GM19035 (cell line): ENCODE measurements around the gene VIPR1.
A peak's percentile ranks its signal among the peaks of the same experiment; 100 is the strongest.

Source experiments
- ATAC-seq: cut with Tn5 transposase; IDR thresholded peaks from one replicate; pipeline ENCODE4 v1.9.1; 2021; ENCODE audit not compliant: unreplicated experiment

The VIPR1 gene, protein sequence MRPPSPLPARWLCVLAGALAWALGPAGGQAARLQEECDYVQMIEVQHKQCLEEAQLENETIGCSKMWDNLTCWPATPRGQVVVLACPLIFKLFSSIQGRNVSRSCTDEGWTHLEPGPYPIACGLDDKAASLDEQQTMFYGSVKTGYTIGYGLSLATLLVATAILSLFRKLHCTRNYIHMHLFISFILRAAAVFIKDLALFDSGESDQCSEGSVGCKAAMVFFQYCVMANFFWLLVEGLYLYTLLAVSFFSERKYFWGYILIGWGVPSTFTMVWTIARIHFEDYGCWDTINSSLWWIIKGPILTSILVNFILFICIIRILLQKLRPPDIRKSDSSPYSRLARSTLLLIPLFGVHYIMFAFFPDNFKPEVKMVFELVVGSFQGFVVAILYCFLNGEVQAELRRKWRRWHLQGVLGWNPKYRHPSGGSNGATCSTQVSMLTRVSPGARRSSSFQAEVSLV

DNA sequence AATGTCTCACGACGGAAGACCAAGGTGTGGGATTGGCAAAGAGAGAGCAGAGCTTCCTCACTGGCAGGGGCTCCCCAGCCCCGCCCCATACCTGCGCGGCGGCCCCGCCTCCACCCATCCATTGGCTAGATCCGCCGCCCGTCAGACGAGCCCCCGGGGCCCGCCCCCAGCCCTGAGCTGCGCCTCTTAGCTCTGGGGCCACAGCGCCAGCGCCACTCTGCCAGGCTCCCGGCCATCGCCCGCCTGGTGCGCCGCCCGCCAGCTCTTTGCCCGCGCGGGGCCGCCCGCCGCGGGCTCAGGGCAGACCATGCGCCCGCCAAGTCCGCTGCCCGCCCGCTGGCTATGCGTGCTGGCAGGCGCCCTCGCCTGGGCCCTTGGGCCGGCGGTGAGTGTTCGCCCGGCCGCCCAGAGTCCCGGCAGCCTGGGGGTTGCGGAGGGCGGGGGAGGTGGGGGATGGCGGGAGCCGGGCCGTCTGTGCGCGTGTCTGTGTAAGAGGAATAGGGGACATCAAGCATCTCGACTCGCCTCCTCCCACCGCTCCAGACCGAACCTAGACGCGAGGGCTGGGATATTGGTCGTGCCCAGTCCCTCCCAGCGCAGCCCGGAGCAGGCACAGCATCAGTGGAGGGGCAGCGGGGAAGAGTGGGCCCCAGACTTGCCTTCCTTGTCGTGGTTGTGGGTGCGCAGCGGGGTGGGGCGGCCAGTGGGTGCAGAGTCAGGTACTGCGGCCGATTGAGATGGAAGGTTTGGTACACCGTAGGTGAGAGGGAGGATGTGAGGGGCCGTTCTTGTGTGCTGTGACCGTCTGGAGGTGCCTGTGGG, at the start of gene VIPR1:
TSS of gene VIPR1 (plus strand) at position 215 of the 822 bp plus-strand sequence. CDS start at position 308, 93 bp downstream.
- ATAC-seq, result peak; percentile 98

DNA sequence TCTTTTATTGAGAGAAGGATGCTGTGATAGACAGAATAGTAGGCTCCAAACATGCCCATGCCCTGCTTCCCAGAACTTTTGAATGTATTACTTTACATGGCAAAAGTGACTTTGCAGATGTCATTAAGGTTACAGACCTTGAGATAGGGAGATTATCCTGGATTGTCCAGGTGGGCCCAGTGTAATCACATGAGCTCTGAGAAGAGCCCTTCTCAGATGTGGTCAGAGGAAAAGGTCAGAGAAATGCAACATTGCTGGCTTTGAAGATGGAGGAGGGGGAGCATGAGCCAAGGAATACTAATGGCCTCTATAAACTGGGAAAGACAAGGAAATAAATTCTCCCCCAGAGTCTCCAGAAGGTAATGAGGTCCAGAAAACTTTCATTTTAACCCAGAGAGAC, 46.2 kb upstream of the VIPR1 start:
- ATAC-seq, result no peak

DNA sequence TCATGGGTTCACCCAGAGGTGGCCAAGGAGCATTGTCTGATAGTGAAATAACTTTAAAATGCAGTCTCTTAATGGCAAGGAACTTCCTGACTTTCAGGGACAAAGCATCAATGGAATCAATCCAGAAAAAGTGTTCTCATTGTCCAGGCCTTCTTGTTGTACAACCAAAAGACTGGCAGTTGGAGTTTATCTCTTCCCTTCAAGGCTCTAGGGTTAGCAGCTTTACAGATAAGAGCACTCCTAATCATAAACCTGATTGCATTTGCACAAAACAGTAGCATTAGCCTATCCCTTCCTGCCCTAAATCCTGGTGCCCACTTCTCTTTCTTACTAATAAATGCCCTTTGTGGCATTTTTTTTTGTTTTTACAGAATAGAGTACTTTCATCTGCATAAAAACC, 43.3 kb upstream of the VIPR1 start:
- ATAC-seq, result no peak

GRCh38 chr3:42461762-42462161, 40.7 kb upstream of the VIPR1 start:
- no peak for ATAC-seq

- ATAC-seq, result no peak
Observed at GRCh38 chr3:42463093-42463492, 39.4 kb upstream of the VIPR1 start.

DNA sequence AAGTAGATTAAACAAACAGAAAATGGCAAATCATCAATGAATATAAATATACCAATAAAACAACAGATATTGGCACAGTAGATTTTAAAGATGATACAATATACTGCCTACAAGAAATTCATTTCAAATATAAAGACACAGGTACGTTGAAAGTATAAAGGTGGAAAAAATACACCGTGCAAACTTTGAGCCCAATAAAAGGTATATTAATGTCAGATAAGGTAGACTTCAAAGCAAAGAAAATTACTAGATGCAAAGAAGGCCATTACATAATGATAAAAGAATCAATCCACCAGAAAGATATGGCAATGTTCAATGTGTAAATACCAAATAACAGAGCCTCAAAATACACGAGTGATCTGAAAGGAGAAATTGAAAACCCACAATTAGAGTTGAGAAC, 34.3 kb upstream of the VIPR1 start:
- ATAC-seq, result no peak

GRCh38 chr3:42472555-42472954, 29.9 kb upstream of the VIPR1 start:
- ATAC-seq, result no peak

GRCh38 chr3:42473083-42473932, 29.1 kb upstream of the VIPR1 start:
- ATAC-seq, result no peak

DNA sequence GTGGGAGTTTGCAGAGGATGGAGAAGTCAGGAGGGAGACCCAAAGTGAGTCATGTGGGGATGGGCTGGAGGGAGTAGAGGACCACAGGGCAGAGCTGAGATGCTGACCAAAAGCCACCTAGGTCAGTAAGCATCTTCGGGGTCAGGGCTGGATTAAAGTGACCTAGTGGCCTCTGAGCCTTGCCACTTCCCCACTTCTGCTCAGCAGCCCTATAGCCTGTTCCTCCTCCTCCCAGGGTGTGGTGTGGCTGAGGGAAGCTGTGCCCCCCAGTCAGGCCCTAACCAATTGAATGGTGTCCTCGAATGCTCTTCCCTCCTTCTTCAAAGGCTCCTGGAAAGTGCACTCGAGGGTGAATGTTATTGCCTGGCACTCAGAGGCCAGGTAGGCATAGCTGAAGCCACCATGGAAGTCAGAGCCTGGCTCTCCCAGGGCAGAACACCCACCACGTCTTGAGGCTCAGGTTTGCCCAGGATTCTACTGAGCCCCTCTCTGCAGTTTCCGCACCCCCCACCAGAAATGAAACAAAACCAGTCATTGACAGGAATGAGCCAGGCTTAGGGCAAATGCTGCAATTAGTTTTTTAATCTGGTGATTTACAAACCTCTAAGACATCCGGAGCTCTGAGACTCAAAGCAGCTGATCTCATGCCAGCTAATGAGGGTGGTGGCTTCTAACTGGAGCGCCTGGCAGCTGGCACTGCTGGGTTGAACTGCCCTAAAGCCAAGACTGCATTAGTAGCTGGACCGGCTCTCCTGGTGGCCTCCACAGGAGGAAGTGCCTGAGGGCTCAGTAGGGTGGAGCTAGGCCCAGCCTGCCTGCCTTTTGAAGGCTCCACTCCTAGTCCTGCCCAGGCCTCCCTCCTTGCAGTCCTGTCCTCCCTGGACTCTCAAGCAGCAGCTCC, 26.0 kb upstream of the VIPR1 start:
- no peak for ATAC-seq

DNA sequence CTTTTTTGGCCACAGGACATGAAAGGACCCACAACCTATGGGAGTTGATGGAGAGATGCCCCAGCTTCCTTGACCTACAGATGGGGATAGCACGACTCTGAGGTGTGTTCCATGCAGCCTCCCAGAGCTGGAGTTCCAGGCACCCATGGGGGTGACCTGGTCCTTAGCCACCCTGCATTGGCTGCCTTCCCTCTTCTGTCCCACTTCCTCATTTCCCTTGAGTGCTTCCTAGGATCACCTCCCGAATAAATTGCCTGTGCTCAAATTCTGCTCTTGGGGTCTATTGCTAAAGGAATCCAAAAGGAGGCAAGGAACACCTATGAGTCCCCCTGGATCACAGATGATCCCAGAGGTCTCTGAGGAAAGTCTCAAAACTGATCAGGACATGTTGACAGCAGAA, 24.7 kb upstream of the VIPR1 start:
- ATAC-seq, result no peak

DNA sequence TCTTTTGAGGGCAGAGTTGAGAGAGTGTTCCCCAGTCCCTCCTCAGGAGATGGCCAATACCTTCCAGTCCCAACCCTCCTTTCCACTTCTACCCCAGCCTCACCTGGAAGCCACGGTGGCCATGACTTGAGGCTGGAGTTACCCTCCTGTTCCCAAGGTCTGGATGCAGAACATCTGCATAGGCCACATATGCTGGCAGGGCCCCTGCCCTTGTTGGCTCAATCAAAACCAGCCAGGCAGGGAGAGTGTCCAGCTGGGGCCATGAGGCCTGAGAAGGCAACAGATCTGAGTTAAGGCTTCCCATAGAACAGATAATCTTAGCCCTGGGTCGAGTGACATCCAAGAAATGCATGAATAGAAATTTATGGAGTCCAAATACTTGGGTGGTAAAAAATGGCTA, 23.6 kb upstream of the VIPR1 start:
- no peak for ATAC-seq

GRCh38 chr3:42486814-42487565, 15.5 kb upstream of the VIPR1 start:
- no peak for ATAC-seq

DNA sequence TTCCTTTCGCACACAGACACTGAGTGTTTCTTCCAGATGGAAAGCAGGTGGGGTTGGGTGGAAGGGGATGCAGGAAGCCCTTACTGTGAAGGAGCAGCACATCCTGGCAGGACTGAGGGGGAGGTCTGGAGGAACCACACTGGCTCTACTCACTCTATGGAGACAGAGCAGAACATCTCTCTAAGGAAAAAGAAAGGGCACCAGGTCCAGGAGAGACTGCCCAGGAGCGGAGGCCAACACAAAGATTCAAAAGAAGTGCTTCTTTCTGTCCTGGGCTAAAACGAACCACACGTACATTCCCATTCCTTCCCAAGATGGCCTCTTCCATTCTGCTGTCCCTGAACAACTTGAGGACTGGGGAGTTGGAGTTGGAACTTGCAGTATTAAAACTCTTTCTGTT, 13.8 kb upstream of the VIPR1 start:
- no peak for ATAC-seq

DNA sequence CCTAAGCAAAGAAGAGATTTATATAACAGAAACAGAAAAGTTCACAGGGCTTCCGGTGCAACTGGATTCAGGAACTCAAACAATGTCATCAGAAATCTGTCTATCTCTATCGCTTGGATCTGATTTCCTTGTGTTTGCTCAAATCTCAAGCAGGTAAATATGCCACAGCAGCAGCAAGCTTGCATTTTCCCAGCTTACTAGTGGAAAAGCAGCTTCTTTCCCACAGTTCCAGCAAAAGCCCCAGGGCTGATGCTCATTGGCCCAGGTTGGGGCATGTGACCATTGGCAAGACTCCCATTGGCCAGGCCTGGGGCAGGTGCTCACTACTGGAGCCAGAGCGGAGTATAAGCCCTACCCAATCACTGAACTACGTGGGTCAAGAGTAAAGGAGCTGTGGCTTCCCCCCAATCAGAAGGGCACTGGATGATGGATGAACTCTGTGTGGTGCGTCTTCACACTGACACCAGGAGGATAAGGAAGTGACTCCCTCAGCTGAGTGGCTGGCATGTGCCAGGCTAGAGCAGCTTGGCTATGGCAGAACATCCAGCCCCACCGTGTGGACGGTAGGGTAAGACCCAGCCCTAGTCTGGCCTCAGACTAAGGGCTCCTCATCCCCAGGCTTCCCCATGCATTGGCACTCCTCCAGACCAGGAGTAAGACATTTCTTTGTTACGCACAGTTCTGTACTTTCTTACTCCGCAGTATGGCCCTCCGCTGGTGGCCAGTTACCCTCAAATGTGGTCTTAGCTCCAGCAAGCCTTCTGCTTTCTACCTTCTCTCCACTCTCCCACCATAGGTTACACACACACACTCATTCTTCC, 13.1 kb upstream of the VIPR1 start:
- no peak for ATAC-seq

DNA sequence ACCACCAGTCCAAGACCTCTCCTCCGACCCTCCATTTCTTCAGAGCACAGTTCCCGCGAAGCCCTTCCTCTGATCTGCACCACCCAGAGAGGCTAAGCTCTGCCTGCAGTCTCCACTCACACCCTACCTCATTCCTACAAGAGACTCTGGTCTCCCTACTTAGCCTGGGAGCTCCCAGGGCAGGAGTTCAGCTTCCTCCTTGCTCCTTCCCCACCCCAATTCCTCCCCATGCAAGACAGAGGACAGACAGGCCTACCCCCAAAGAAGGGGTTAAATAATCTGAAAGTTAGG, 12.6 kb upstream of the VIPR1 start:
- ATAC-seq, result peak; percentile 9

DNA sequence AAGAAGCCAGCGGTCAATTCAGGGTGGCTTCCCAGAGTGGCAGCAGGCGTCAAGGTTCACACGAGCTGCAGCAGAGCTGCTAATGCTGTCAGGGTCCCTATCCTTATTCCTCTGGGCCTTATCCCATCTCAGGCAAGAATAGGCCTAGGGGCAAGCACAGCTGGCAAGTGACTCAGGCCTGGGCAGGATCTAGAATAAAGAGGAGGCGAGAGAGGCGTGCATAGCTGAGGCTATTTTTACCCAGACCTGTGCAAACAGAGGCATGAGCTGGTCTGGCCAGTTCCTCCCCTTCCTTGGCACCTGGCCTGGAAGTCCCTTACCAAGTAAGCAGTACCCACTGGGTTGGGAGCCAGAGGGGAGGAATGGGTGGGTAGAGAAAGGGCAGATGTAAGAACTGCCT, 12.2 kb upstream of the VIPR1 start:
- peak; percentile 99 for ATAC-seq

- ATAC-seq, result no peak
Observed at GRCh38 chr3:42491881-42492507, 10.4 kb upstream of the VIPR1 start.

GRCh38 chr3:42492508-42493080, 9.8 kb upstream of the VIPR1 start:
- no peak for ATAC-seq
